Measurements from ENCODE around the gene BCAS3. TPM values are rescaled to one million over a fixed set of nuclear protein-coding genes. Genes with fewer than 3 reads are reported as not detected.

The BCAS3 gene
- total and polyA plus RNA-seq, 2 experiments from 2014 or later = 18.0 to 20.2 TPM

GRCh38 chr17:61199431-61200338 is 522.0 kb downstream of the BCAS3 start:
- peaks cover 20% of the 10 kb centered on the region for H3F3A ChIP-seq (ENCODE audit: insufficient read depth)
- no peak overlapping the region for H3K4me2 ChIP-seq (ENCODE audit: unreplicated experiment)
- 88 to 91% methylated on average over 4 of the region's 4 CpGs for WGBS, 2 experiments (ENCODE audit: low coverage in 1 of 2, low lambda C conversion rate in 2 of 2, missing lambda C conversion rate in 2 of 2)
- H3K9ac ChIP-seq = no peak overlapping the region
- no peak overlapping the region for H2AFZ ChIP-seq
- in situ Hi-C loops (cut with MboI) = no loop called here
- H3K27me3 ChIP-seq (replicated peaks; ENCODE audit: insufficient read depth) = no peaks in the 10 kb centered on the region
- no peak for TF ChIP-seq EZH2 (IDR thresholded peaks at IDR 0.05; ENCODE audit: insufficient read depth, poor library complexity, severe bottlenecking)
- DNase-seq = no peak
- H3K27ac ChIP-seq = no peak overlapping the region
- no peaks in the 10 kb centered on the region for H3K9me3 ChIP-seq (ENCODE audit: low read depth)
- H3K36me3 ChIP-seq (ENCODE audit: low read depth) = no peaks in the 10 kb centered on the region
- H3K79me2 ChIP-seq (ENCODE audit: insufficient read depth) = no peaks in the 10 kb centered on the region
- H3K4me3 ChIP-seq = no peak overlapping the region
- peaks cover 26% of the 10 kb centered on the region for H3K4me1 ChIP-seq (ENCODE audit: insufficient read depth)
- no peaks in the 10 kb centered on the region for H4K20me1 ChIP-seq (ENCODE audit: insufficient read depth)
- H3K9me2 ChIP-seq (ENCODE audit: insufficient read depth) = no peaks in the 10 kb centered on the region

GRCh38 chr17:61200339-61200715 is 522.7 kb downstream of the BCAS3 start:
- H4K20me1 ChIP-seq (ENCODE audit: insufficient read depth) = no peaks in the 10 kb centered on the region
- WGBS, 2 experiments (ENCODE audit: low coverage in 1 of 2, low lambda C conversion rate in 2 of 2, missing lambda C conversion rate in 2 of 2) = 88 to 90% methylated on average over 8 of the region's 8 CpGs
- no peaks in the 10 kb centered on the region for H3K36me3 ChIP-seq (ENCODE audit: low read depth)
- H3K9me3 ChIP-seq (ENCODE audit: low read depth) = no peaks in the 10 kb centered on the region
- no peak overlapping the region for H3K4me2 ChIP-seq (ENCODE audit: unreplicated experiment)
- peaks cover 20% of the 10 kb centered on the region for H3F3A ChIP-seq (ENCODE audit: insufficient read depth)
- no peak overlapping the region for H3K27ac ChIP-seq
- in situ Hi-C loops (cut with MboI) = no loop called here
- no peak overlapping the region for H2AFZ ChIP-seq
- no peak overlapping the region for H3K4me3 ChIP-seq
- H3K79me2 ChIP-seq (ENCODE audit: insufficient read depth) = no peaks in the 10 kb centered on the region
- H3K4me1 ChIP-seq (ENCODE audit: insufficient read depth) = peaks cover 26% of the 10 kb centered on the region
- no peak for TF ChIP-seq EZH2phosphoT487 (IDR thresholded peaks at IDR 0.05; ENCODE audit: insufficient read depth, low read depth)
- no peak for TF ChIP-seq EZH2 (IDR thresholded peaks at IDR 0.05; ENCODE audit: insufficient read depth, poor library complexity, severe bottlenecking)
- H3K9ac ChIP-seq = no peak overlapping the region
- H3K9me2 ChIP-seq (ENCODE audit: insufficient read depth) = no peaks in the 10 kb centered on the region
- H3K27me3 ChIP-seq (replicated peaks; ENCODE audit: insufficient read depth) = no peaks in the 10 kb centered on the region
- no peak for DNase-seq

- DNase-seq = peak; percentile 91
- H3K36me3 ChIP-seq (ENCODE audit: low read depth) = no peaks in the 10 kb centered on the region
- H2AFZ ChIP-seq = no peak overlapping the region
- no peak for TF ChIP-seq EZH2phosphoT487 (IDR thresholded peaks at IDR 0.05; ENCODE audit: insufficient read depth, low read depth)
- no peak for TF ChIP-seq EZH2 (IDR thresholded peaks at IDR 0.05; ENCODE audit: insufficient read depth, poor library complexity, severe bottlenecking)
- H3K27me3 ChIP-seq (replicated peaks; ENCODE audit: insufficient read depth) = no peaks in the 10 kb centered on the region
- peak overlapping the region; percentile 39 for H3K27ac ChIP-seq
- in situ Hi-C loops (cut with MboI) = no loop called here
- H3K9ac ChIP-seq = no peak overlapping the region
- H3F3A ChIP-seq (ENCODE audit: insufficient read depth) = peaks cover 20% of the 10 kb centered on the region
- H3K9me3 ChIP-seq (ENCODE audit: low read depth) = no peaks in the 10 kb centered on the region
- H3K79me2 ChIP-seq (ENCODE audit: insufficient read depth) = no peaks in the 10 kb centered on the region
- peak overlapping the region; percentile 16; the same call in 1 of the 2 replicates for H3K4me3 ChIP-seq
- H3K4me2 ChIP-seq (ENCODE audit: unreplicated experiment) = peak overlapping the region; percentile 56
- H3K4me1 ChIP-seq (ENCODE audit: insufficient read depth) = peaks cover 26% of the 10 kb centered on the region
- H4K20me1 ChIP-seq (ENCODE audit: insufficient read depth) = no peaks in the 10 kb centered on the region
- WGBS, 2 experiments (ENCODE audit: low coverage in 1 of 2, low lambda C conversion rate in 2 of 2, missing lambda C conversion rate in 2 of 2) = 2 to 7% methylated on average over 3 of the region's 3 CpGs
- H3K9me2 ChIP-seq (ENCODE audit: insufficient read depth) = no peaks in the 10 kb centered on the region
These were observed 523.6 kb downstream of the BCAS3 start for GRCh38 chr17:61201211-61201610.

- Histone ChIP-seq H3K27ac (peak overlapping the region; percentile 11), H3K4me2 (ENCODE audit: unreplicated experiment) (no peak overlapping the region), H3K27me3 (replicated peaks; ENCODE audit: insufficient read depth) (no peaks in the 10 kb centered on the region), H3K9me3 (ENCODE audit: low read depth) (no peaks in the 10 kb centered on the region), H3K79me2 (ENCODE audit: insufficient read depth) (no peaks in the 10 kb centered on the region), H3K4me1 (ENCODE audit: insufficient read depth) (peaks cover 26% of the 10 kb centered on the region), H3K9me2 (ENCODE audit: insufficient read depth) (no peaks in the 10 kb centered on the region), H4K20me1 (ENCODE audit: insufficient read depth) (no peaks in the 10 kb centered on the region), H3K36me3 (ENCODE audit: low read depth) (no peaks in the 10 kb centered on the region), H3K9ac (no peak overlapping the region), H3F3A (ENCODE audit: insufficient read depth) (peaks cover 20% of the 10 kb centered on the region), H3K4me3 (no peak overlapping the region), H2AFZ (no peak overlapping the region)
- WGBS, 2 experiments (ENCODE audit: low coverage in 1 of 2, low lambda C conversion rate in 2 of 2, missing lambda C conversion rate in 2 of 2) = 66 to 68% methylated on average over 2 of the region's 2 CpGs
- DNase-seq = peak; percentile 75
- no peak for TF ChIP-seq EZH2 (IDR thresholded peaks at IDR 0.05; ENCODE audit: insufficient read depth, poor library complexity, severe bottlenecking)
- no peak for TF ChIP-seq EZH2phosphoT487 (IDR thresholded peaks at IDR 0.05; ENCODE audit: insufficient read depth, low read depth)
- in situ Hi-C loops (cut with MboI) = no loop called here
These were observed 524.9 kb downstream of the BCAS3 start for GRCh38 chr17:61202564-61202963.
